Ishikawa (cell line): ENCODE results near the gene MDM1.

Experiments
- CEBPB ChIP-seq: IDR thresholded peaks from 2 replicates; pipeline ENCODE4 v1.6.1; 2012
- CREB1 ChIP-seq: IDR thresholded peaks from 2 replicates; pipeline ENCODE4 v1.6.1; 2012; ENCODE audit warnings: low read depth
- EGR1 ChIP-seq: IDR thresholded peaks from 2 replicates; pipeline ENCODE4 v1.6.1; 2012
- EP300 ChIP-seq: IDR thresholded peaks from 2 replicates; pipeline ENCODE4 v1.6.1; 2012; ENCODE audit warnings: borderline replicate concordance
- FOXM1 ChIP-seq: IDR thresholded peaks from 2 replicates; pipeline ENCODE4 v1.6.1; 2012; ENCODE audit warnings: low read depth, borderline replicate concordance
- MAX ChIP-seq: IDR thresholded peaks from 2 replicates; pipeline ENCODE4 v1.6.1; 2012
- NFIC ChIP-seq: IDR thresholded peaks from 2 replicates; pipeline ENCODE4 v1.6.1; 2012
- RAD21 ChIP-seq: IDR thresholded peaks from 2 replicates; pipeline ENCODE4 v1.6.1; 2012; ENCODE audit warnings: low read depth
- TAF1 ChIP-seq: IDR thresholded peaks from 2 replicates; pipeline ENCODE4 v1.6.1; 2012; ENCODE audit warnings: low read depth, mild to moderate bottlenecking
- TCF12 ChIP-seq: IDR thresholded peaks from 2 replicates; pipeline ENCODE4 v1.6.1; 2012; ENCODE audit warnings: low read depth
- TEAD4 ChIP-seq: IDR thresholded peaks from 2 replicates; pipeline ENCODE4 v1.6.1; 2012
- USF1 ChIP-seq: IDR thresholded peaks from 2 replicates; pipeline ENCODE4 v1.6.1; 2012
- YY1 ChIP-seq: IDR thresholded peaks from 2 replicates; pipeline ENCODE4 v1.6.1; 2012; ENCODE audit warnings: low read depth
- ZBTB7A ChIP-seq: IDR thresholded peaks from 2 replicates; pipeline ENCODE4 v1.6.1; 2012; ENCODE audit warnings: low read depth
- TF ChIP-seq, protein P1 (sequence below): IDR thresholded peaks from 2 replicates; pipeline ENCODE4 v1.6.1; 2012; ENCODE audit warnings: low read depth, mild to moderate bottlenecking

MDM1 gene

DNA sequence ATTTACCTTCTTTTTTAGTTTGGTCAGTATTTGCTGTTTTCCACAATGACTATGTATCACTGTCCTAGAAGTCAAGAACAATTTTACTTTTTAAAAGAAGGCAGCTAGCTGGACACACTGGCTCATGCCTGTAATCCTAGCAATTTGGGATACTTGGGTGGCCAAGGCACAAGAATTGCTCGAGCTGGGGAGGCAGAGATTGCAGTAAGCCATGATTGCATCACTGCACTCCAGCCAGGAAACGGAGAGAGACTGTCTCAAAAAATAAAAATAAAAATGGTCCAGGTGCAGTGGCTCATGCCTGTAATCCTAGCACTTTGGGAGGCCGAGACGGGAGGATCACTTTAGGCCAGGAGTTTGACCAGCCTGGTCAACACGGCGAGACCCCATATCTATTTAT, 28.3 kb downstream of the MDM1 start:
- TF ChIP-seq YY1 (no peak), TCF12 (no peak)

GRCh38 chr12:68297929-68298328, 34.2 kb downstream of the MDM1 start:
- TF ChIP-seq NFIC (no peak), ZBTB7A (no peak), TEAD4 (no peak), MAX (no peak), TAF1 (no peak), YY1 (no peak), RAD21 (no peak), CEBPB (no peak), CREB1 (no peak), EP300 (no peak), TCF12 (no peak), FOXM1 (no peak), USF1 (no peak), EGR1 (no peak)
- TF ChIP-seq, protein P1, sequence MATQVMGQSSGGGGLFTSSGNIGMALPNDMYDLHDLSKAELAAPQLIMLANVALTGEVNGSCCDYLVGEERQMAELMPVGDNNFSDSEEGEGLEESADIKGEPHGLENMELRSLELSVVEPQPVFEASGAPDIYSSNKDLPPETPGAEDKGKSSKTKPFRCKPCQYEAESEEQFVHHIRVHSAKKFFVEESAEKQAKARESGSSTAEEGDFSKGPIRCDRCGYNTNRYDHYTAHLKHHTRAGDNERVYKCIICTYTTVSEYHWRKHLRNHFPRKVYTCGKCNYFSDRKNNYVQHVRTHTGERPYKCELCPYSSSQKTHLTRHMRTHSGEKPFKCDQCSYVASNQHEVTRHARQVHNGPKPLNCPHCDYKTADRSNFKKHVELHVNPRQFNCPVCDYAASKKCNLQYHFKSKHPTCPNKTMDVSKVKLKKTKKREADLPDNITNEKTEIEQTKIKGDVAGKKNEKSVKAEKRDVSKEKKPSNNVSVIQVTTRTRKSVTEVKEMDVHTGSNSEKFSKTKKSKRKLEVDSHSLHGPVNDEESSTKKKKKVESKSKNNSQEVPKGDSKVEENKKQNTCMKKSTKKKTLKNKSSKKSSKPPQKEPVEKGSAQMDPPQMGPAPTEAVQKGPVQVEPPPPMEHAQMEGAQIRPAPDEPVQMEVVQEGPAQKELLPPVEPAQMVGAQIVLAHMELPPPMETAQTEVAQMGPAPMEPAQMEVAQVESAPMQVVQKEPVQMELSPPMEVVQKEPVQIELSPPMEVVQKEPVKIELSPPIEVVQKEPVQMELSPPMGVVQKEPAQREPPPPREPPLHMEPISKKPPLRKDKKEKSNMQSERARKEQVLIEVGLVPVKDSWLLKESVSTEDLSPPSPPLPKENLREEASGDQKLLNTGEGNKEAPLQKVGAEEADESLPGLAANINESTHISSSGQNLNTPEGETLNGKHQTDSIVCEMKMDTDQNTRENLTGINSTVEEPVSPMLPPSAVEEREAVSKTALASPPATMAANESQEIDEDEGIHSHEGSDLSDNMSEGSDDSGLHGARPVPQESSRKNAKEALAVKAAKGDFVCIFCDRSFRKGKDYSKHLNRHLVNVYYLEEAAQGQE: no peak

- TF ChIP-seq TCF12 (no peak), TEAD4 (no peak), MAX (no peak), ZBTB7A (no peak), USF1 (no peak), TAF1 (no peak), RAD21 (no peak), EGR1 (no peak), YY1 (no peak), CEBPB (no peak), EP300 (no peak), CREB1 (no peak), NFIC (no peak), FOXM1 (no peak)
- TF ChIP-seq, protein P1: no peak
Measured at GRCh38 chr12:68294251-68294650, 37.9 kb downstream of the MDM1 start.

DNA sequence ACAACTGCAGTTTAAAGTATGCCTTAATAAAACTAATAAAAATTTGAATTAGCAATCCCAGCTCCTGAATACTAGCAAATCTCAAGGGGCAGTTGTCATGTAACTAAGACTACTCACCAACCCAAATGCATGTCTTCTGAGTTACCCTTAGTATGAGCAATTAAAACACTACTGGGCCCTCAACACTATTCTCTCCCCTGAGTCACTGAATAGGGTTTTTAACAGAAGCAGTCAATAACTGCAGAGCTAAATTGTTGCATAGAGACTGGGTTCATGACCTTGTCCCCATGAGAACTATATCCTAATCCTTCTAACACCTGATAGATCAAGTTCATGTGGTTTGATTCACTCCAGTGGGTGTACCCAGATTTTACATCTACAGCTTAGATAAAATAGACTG, 38.8 kb downstream of the MDM1 start:
- no peak for TF ChIP-seq ZBTB7A
- TF ChIP-seq TEAD4: no peak
- TF ChIP-seq NFIC: no peak
- no peak for TF ChIP-seq CEBPB
- TF ChIP-seq FOXM1: no peak
- no peak for TF ChIP-seq USF1
- TF ChIP-seq, protein P1: no peak
- TF ChIP-seq EGR1: no peak
- TF ChIP-seq EP300: no peak
- no peak for TF ChIP-seq YY1
- TF ChIP-seq TAF1: no peak
- no peak for TF ChIP-seq MAX
- TF ChIP-seq RAD21: no peak
- no peak for TF ChIP-seq TCF12
- TF ChIP-seq CREB1: no peak
